ENCODE data around the gene TIAM1. TPM values are rescaled to one million over a fixed set of nuclear protein-coding genes. Genes with fewer than 3 reads are reported as not detected.
A peak's percentile ranks its signal among the peaks of the same experiment; 100 is the strongest.

TIAM1 gene
- total RNA-seq, 1 donor from 2014 or later, result 17.8 TPM

DNA sequence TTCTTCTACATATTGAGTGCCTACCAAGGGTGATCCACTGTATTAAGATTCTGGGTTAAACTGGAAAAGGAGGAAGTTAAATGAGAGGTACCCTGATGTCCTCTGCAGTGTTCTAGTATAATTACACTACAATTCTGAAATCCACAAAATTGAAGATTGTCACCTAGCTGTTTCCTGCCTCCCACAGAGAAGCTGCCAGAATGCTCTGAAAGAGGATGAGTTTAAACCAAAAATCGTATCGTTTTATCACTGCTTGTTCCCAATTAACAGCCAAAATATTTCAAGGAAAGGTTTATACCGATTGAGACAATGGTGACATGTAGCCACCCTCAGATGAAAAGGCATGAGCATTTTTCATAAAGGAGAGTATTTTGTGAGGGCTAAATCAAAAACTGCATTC is 28.0 kb downstream of the TIAM1 start:
- H3K27me3 Mint-ChIP-seq (ENCODE audit: low read depth, unreplicated experiment), result no peaks in the 10 kb centered on the region
- FAIRE-seq, result no peak
- no peak overlapping the region for H3K27ac Mint-ChIP-seq (ENCODE audit: unreplicated experiment)

DNA sequence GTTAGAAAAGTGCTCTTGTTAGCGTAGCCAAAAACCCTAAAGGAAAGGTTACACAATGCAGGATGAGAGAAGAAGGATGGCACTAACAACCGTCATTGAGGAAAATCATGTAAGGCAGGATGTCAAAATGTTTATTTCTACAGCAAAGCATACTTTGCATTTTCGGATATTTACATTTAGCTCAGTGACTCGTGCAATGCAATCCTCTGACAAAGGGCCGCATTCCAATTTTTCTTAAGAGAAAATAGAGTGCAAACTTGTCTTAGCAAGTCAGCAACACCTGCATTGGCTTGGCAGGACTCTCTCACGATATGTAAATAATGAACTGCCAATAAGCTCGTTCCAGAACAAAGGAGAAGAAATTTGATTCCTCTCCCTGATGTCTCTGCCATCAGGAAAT is 33.3 kb downstream of the TIAM1 start:
- Mint-ChIP-seq H3K27me3 (ENCODE audit: low read depth, unreplicated experiment) (no peaks in the 10 kb centered on the region), H3K9me3 (ENCODE audit: unreplicated experiment) (no peaks in the 10 kb centered on the region), H3K4me1 (ENCODE audit: low read depth, unreplicated experiment) (peaks cover 6% of the 10 kb centered on the region), H3K36me3 (ENCODE audit: low read depth, unreplicated experiment) (peaks cover 5% of the 10 kb centered on the region), H3K4me3 (ENCODE audit: unreplicated experiment) (no peak overlapping the region), H3K27ac (ENCODE audit: unreplicated experiment) (no peak overlapping the region)
- Histone ChIP-seq H3K36me3 (ENCODE audit: insufficient read depth, low read length) (no peaks in the 10 kb centered on the region), H3K27ac (ENCODE audit: low read depth, low read length) (no peak overlapping the region), H3K4me2 (ENCODE audit: low read length) (no peak overlapping the region), H3K27me3 (ENCODE audit: insufficient read depth, low read length) (no peaks in the 10 kb centered on the region), H3K9ac (ENCODE audit: low read length) (no peak overlapping the region), H4K20me1 (ENCODE audit: insufficient read depth, low read length) (peaks cover 2% of the 10 kb centered on the region), H2AFZ (ENCODE audit: low read depth, low read length) (no peak overlapping the region), H3K4me1 (ENCODE audit: insufficient read depth, low read length) (peaks cover 6% of the 10 kb centered on the region), H3K4me3 (ENCODE audit: insufficient read depth, low read depth, low read length) (no peak overlapping the region), H3K79me2 (ENCODE audit: insufficient read depth, low read length) (peaks cover 20% of the 10 kb centered on the region), H3K9me3 (ENCODE audit: insufficient read depth, low read depth, low read length) (no peaks in the 10 kb centered on the region)
- FAIRE-seq (no peak), DNase-seq (ENCODE audit: low read depth) (peak; percentile 29)
- TF ChIP-seq, protein P1, sequence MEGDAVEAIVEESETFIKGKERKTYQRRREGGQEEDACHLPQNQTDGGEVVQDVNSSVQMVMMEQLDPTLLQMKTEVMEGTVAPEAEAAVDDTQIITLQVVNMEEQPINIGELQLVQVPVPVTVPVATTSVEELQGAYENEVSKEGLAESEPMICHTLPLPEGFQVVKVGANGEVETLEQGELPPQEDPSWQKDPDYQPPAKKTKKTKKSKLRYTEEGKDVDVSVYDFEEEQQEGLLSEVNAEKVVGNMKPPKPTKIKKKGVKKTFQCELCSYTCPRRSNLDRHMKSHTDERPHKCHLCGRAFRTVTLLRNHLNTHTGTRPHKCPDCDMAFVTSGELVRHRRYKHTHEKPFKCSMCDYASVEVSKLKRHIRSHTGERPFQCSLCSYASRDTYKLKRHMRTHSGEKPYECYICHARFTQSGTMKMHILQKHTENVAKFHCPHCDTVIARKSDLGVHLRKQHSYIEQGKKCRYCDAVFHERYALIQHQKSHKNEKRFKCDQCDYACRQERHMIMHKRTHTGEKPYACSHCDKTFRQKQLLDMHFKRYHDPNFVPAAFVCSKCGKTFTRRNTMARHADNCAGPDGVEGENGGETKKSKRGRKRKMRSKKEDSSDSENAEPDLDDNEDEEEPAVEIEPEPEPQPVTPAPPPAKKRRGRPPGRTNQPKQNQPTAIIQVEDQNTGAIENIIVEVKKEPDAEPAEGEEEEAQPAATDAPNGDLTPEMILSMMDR (IDR thresholded peaks at IDR 0.05; ENCODE audit: insufficient read depth, low read depth, low read length), result no peak
- TF ChIP-seq EZH2 (IDR thresholded peaks at IDR 0.05; ENCODE audit: insufficient read depth, low read length), result no peak

More for the DNA sequence above, 28.0 kb downstream of the TIAM1 start:
- no peaks in the 10 kb centered on the region for H3K36me3 Mint-ChIP-seq (ENCODE audit: low read depth, unreplicated experiment)
- H3K9me3 Mint-ChIP-seq (ENCODE audit: unreplicated experiment), result no peaks in the 10 kb centered on the region
- no peak overlapping the region for H3K4me3 ChIP-seq (ENCODE audit: insufficient read depth, low read depth, low read length)
- DNase-seq (ENCODE audit: low read depth), result no peak
- TF ChIP-seq EZH2 (IDR thresholded peaks at IDR 0.05; ENCODE audit: insufficient read depth, low read length), result no peak
- TF ChIP-seq, protein P1 (IDR thresholded peaks at IDR 0.05; ENCODE audit: insufficient read depth, low read depth, low read length), result no peak
- H3K9me3 ChIP-seq (ENCODE audit: insufficient read depth, low read depth, low read length), result no peaks in the 10 kb centered on the region
- H3K4me1 ChIP-seq (ENCODE audit: insufficient read depth, low read length), result peaks cover 10% of the 10 kb centered on the region
- no peaks in the 10 kb centered on the region for H3K36me3 ChIP-seq (ENCODE audit: insufficient read depth, low read length)
- H3K79me2 ChIP-seq (ENCODE audit: insufficient read depth, low read length), result peaks cover 5% of the 10 kb centered on the region
- H4K20me1 ChIP-seq (ENCODE audit: insufficient read depth, low read length), result no peaks in the 10 kb centered on the region
- no peak overlapping the region for H3K4me3 Mint-ChIP-seq (ENCODE audit: unreplicated experiment)
- no peak overlapping the region for H2AFZ ChIP-seq (ENCODE audit: low read depth, low read length)
- H3K27me3 ChIP-seq (ENCODE audit: insufficient read depth, low read length), result no peaks in the 10 kb centered on the region
- peak overlapping the region; percentile 56 for H3K4me2 ChIP-seq (ENCODE audit: low read length)
- peak overlapping the region; percentile 28 for H3K9ac ChIP-seq (ENCODE audit: low read length)
- H3K27ac ChIP-seq (ENCODE audit: low read depth, low read length), result no peak overlapping the region
- peaks cover 21% of the 10 kb centered on the region for H3K4me1 Mint-ChIP-seq (ENCODE audit: low read depth, unreplicated experiment)

DNA sequence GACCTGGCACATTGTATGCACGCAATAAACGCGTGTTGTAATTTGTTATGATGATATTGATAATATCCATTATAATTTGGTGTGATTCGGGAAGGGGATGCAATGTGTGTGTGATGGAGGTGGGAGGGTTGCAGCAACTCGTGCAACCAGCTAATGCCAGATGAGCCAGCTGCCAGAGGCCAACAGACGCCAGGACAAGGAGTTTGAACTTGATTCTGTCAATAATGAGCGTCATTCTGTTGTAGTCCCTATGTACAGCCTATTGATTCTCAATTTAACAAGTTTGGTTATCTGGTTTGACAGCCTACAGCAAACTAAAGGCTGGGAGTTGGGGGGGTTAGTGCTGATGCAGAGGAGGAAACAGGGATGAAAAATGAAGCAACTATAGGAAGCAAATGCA is 35.5 kb downstream of the TIAM1 start:
- Histone ChIP-seq H3K27me3 (ENCODE audit: insufficient read depth, low read length) (no peaks in the 10 kb centered on the region), H3K27ac (ENCODE audit: low read depth, low read length) (no peak overlapping the region), H3K4me1 (ENCODE audit: insufficient read depth, low read length) (peaks cover 6% of the 10 kb centered on the region), H2AFZ (ENCODE audit: low read depth, low read length) (no peak overlapping the region), H3K4me3 (ENCODE audit: insufficient read depth, low read depth, low read length) (no peak overlapping the region), H3K4me2 (ENCODE audit: low read length) (no peak overlapping the region), H3K9ac (ENCODE audit: low read length) (no peak overlapping the region), H3K79me2 (ENCODE audit: insufficient read depth, low read length) (peaks cover 22% of the 10 kb centered on the region), H3K9me3 (ENCODE audit: insufficient read depth, low read depth, low read length) (no peaks in the 10 kb centered on the region), H4K20me1 (ENCODE audit: insufficient read depth, low read length) (peaks cover 2% of the 10 kb centered on the region), H3K36me3 (ENCODE audit: insufficient read depth, low read length) (no peaks in the 10 kb centered on the region)
- TF ChIP-seq EZH2 (IDR thresholded peaks at IDR 0.05; ENCODE audit: insufficient read depth, low read length), result no peak
- TF ChIP-seq, protein P1 (IDR thresholded peaks at IDR 0.05; ENCODE audit: insufficient read depth, low read depth, low read length), result no peak
- Mint-ChIP-seq H3K27ac (ENCODE audit: unreplicated experiment) (no peak overlapping the region), H3K4me3 (ENCODE audit: unreplicated experiment) (no peak overlapping the region), H3K9me3 (ENCODE audit: unreplicated experiment) (no peaks in the 10 kb centered on the region), H3K27me3 (ENCODE audit: low read depth, unreplicated experiment) (no peaks in the 10 kb centered on the region), H3K36me3 (ENCODE audit: low read depth, unreplicated experiment) (peaks cover 5% of the 10 kb centered on the region), H3K4me1 (ENCODE audit: low read depth, unreplicated experiment) (peaks cover 6% of the 10 kb centered on the region)
- DNase-seq (ENCODE audit: low read depth), result no peak
- no peak for FAIRE-seq
